Measurements from ENCODE around the gene PPP1R12C. TPM values are rescaled to one million over a fixed set of nuclear protein-coding genes. Genes with fewer than 3 reads are reported as not detected.
A peak's percentile ranks its signal among the peaks of the same experiment; 100 is the strongest.

PPP1R12C gene
- total RNA-seq, 1 donor from 2014 or later = 21.8 TPM

- no peak overlapping the region for H3K4me3 ChIP-seq
- Mint-ChIP-seq H3K36me3 (peaks cover 2% of the 10 kb centered on the region), H3K9me3 (peaks cover 2% of the 10 kb centered on the region), H3K4me3 (peak overlapping the region; percentile 15), H3K27ac (no peak overlapping the region), H3K27me3 (ENCODE audit: insufficient read depth, low read depth) (peaks cover 37% of the 10 kb centered on the region), H3K4me1 (peaks cover 23% of the 10 kb centered on the region)
- H3K4me1 ChIP-seq = peaks cover 23% of the 10 kb centered on the region
- no peak for DNase-seq (ENCODE audit: low spot score)
- peaks cover 2% of the 10 kb centered on the region for H3K27me3 ChIP-seq
- no peaks in the 10 kb centered on the region for H3K9me3 ChIP-seq (ENCODE audit: low read depth)
- H2AFZ ChIP-seq (replicated peaks) = no peak overlapping the region
- peaks cover 48% of the 10 kb centered on the region for H3F3A ChIP-seq (ENCODE audit: low read depth)
- H3K9ac ChIP-seq = no peak overlapping the region
- H3K27ac ChIP-seq = no peak overlapping the region
- H3K4me2 ChIP-seq = no peak overlapping the region
- TF ChIP-seq CTCF (IDR thresholded peaks at IDR 0.05) = no peak
- TF ChIP-seq EZH2phosphoT487 (IDR thresholded peaks at IDR 0.05) = no peak
- TF ChIP-seq EZH2 (IDR thresholded peaks at IDR 0.05) = no peak
- no peaks in the 10 kb centered on the region for H3K36me3 ChIP-seq
- H4K20me1 ChIP-seq (ENCODE audit: low read depth) = no peaks in the 10 kb centered on the region
- no peaks in the 10 kb centered on the region for H3K79me2 ChIP-seq (ENCODE audit: low read depth)
Observed at GRCh38 chr19:55152017-55152416, 34.6 kb upstream of the PPP1R12C start.

GRCh38 chr19:55149078-55150003, 31.9 kb upstream of the PPP1R12C start, which contains the start of gene TNNT1:
TNNT1 (minus strand) TSS chr19:55149206; CDS start chr19:55147157, 2,049 bp downstream.
- no peak within 1 kb of the TSS for H3K27ac ChIP-seq
- no peaks in the 10 kb centered on the region for H4K20me1 ChIP-seq (ENCODE audit: low read depth)
- H3K9ac ChIP-seq = no peak within 1 kb of the TSS
- H3K4me3 Mint-ChIP-seq = peak within 1 kb of the TSS; percentile 55
- peaks cover 19% of the 10 kb centered on the region for H3K4me1 Mint-ChIP-seq
- H3K79me2 ChIP-seq (ENCODE audit: low read depth) = no peaks in the 10 kb centered on the region
- H3K36me3 ChIP-seq = no peaks in the 10 kb centered on the region
- peaks cover 23% of the 10 kb centered on the region for H3K4me1 ChIP-seq
- peak within 1 kb of the TSS; percentile 81 for H3K27ac Mint-ChIP-seq
- H3K4me2 ChIP-seq = peak within 1 kb of the TSS; percentile 67
- no peaks in the 10 kb centered on the region for H3K27me3 ChIP-seq
- peak; percentile 78 for DNase-seq (ENCODE audit: low spot score)
- H3K36me3 Mint-ChIP-seq = peaks cover 2% of the 10 kb centered on the region
- peak within 1 kb of the TSS; percentile 26 for H3K4me3 ChIP-seq
- H3K9me3 ChIP-seq (ENCODE audit: low read depth) = no peaks in the 10 kb centered on the region
- H3K9me3 Mint-ChIP-seq = peaks cover 2% of the 10 kb centered on the region
- peaks cover 47% of the 10 kb centered on the region for H3K27me3 Mint-ChIP-seq (ENCODE audit: insufficient read depth, low read depth)
- no peak for TF ChIP-seq EZH2phosphoT487 (IDR thresholded peaks at IDR 0.05)
- TF ChIP-seq EZH2 (IDR thresholded peaks at IDR 0.05) = no peak
- no peak for TF ChIP-seq CTCF (IDR thresholded peaks at IDR 0.05)
- peaks cover 42% of the 10 kb centered on the region for H3F3A ChIP-seq (ENCODE audit: low read depth)
- H2AFZ ChIP-seq (replicated peaks) = peak within 1 kb of the TSS; percentile 8

GRCh38 chr19:55147545-55148251, 30.3 kb upstream of the PPP1R12C start:
- Mint-ChIP-seq H3K4me1 (peaks cover 19% of the 10 kb centered on the region), H3K27me3 (ENCODE audit: insufficient read depth, low read depth) (peaks cover 54% of the 10 kb centered on the region), H3K4me3 (no peak overlapping the region), H3K9me3 (peaks cover 2% of the 10 kb centered on the region), H3K36me3 (no peaks in the 10 kb centered on the region), H3K27ac (no peak overlapping the region)
- peak overlapping the region; percentile 67 for H3K4me2 ChIP-seq
- H3F3A ChIP-seq (ENCODE audit: low read depth) = peaks cover 45% of the 10 kb centered on the region
- TF ChIP-seq EZH2 (IDR thresholded peaks at IDR 0.05) (no peak), CTCF (IDR thresholded peaks at IDR 0.05) (no peak), EZH2phosphoT487 (IDR thresholded peaks at IDR 0.05) (no peak)
- H3K4me1 ChIP-seq = peaks cover 23% of the 10 kb centered on the region
- peak; percentile 83 for DNase-seq (ENCODE audit: low spot score)
- no peak overlapping the region for H3K27ac ChIP-seq
- peak overlapping the region; percentile 13 for H3K4me3 ChIP-seq
- no peaks in the 10 kb centered on the region for H3K79me2 ChIP-seq (ENCODE audit: low read depth)
- no peaks in the 10 kb centered on the region for H3K36me3 ChIP-seq
- no peak overlapping the region for H3K9ac ChIP-seq
- no peaks in the 10 kb centered on the region for H3K9me3 ChIP-seq (ENCODE audit: low read depth)
- H2AFZ ChIP-seq (replicated peaks) = no peak overlapping the region
- H3K27me3 ChIP-seq = no peaks in the 10 kb centered on the region
- H4K20me1 ChIP-seq (ENCODE audit: low read depth) = no peaks in the 10 kb centered on the region

All from neural progenitor cell (in vitro differentiated cells).